H1 (cell line): ENCODE results near the gene CREB3. TPM values are rescaled to one million over a fixed set of nuclear protein-coding genes. Genes with fewer than 3 reads are reported as not detected.

Source experiments
- CTCF ChIA-PET: fragments of 300-600 bp; sonication (Branson Sonifier 250); formaldehyde crosslinking; loops from one replicate; lab custom pipeline; 2021; ENCODE audit not compliant: partially characterized antibody; lab: Charles Lee
- POLR2A ChIA-PET: fragments of 300-600 bp; sonication (Branson Sonifier 250); formaldehyde crosslinking; loops from one replicate; lab custom pipeline; 2021; ENCODE audit warnings: inconsistent platforms; ENCODE audit not compliant: partially characterized antibody; lab: Charles Lee
- DNase-seq, 2 experiments: peaks; one replicate each; pipeline versions ENCODE4 v3.0.0 to v3.0.0-alpha.2; 2010 to 2022; ENCODE audit warnings: low spot score in 2 of 2, low read depth in 1 of 2, mixed read lengths in 1 of 2
- FAIRE-seq: peaks from 2 replicates; lab custom pipeline; 2011; peaks lifted over from hg19 to GRCh38; lab: Jason Lieb, UNC
- H2AFZ ChIP-seq: 2 replicates; pipeline ENCODE4 v1.8.1; 2012; ENCODE audit warnings: low read length, inconsistent platforms
- H2AK5ac ChIP-seq: 2 replicates; pipeline ENCODE4 v1.6.1; 2013; ENCODE audit warnings: low read depth, low read length
- H2BK120ac ChIP-seq: replicated peaks from 2 replicates; pipeline ENCODE3; 2013; ENCODE audit warnings: low read depth, low read length, inconsistent platforms
- H2BK12ac ChIP-seq: 2 replicates; pipeline ENCODE4 v1.6.1; 2013; ENCODE audit warnings: low read depth, low read length
- H2BK15ac ChIP-seq: 2 replicates; pipeline ENCODE4 v1.6.1; 2013; ENCODE audit warnings: low read length
- H2BK20ac ChIP-seq: 2 replicates; pipeline ENCODE4 v1.6.1; 2013; ENCODE audit warnings: low read length
- H2BK5ac ChIP-seq: 2 replicates; pipeline ENCODE4 v1.6.1; 2013; ENCODE audit warnings: low read depth, low read length
- H3K14ac ChIP-seq: 2 replicates; pipeline ENCODE4 v1.6.1; 2013; ENCODE audit warnings: inconsistent platforms; ENCODE audit not compliant: insufficient read length
- H3K18ac ChIP-seq: 2 replicates; pipeline ENCODE4 v1.6.1; 2013; ENCODE audit warnings: low read length; ENCODE audit errors: extremely low read depth
- H3K23ac ChIP-seq: 2 replicates; pipeline ENCODE4 v1.6.1; 2013; ENCODE audit warnings: inconsistent platforms; ENCODE audit not compliant: insufficient read length
- H3K23me2 ChIP-seq: 2 replicates; pipeline ENCODE4 v1.6.1; 2013; ENCODE audit warnings: low read depth, low read length
- H3K27ac ChIP-seq: 2 replicates; pipeline ENCODE4 v1.6.1; 2011; ENCODE audit warnings: low read depth, low read length, inconsistent platforms
- H3K27me3 ChIP-seq, 4 experiments: replicated peaks in 1 of 4; 1 replicate in 1 of 4; 2 replicates in 3 of 4; pipeline versions ENCODE4 v1.6.1 to v1.8.1; 2011 to 2013; ENCODE audit warnings: low read length in 3 of 4, mild to moderate bottlenecking in 3 of 4, inconsistent platforms in 2 of 4, mixed read lengths in 2 of 4, moderate library complexity in 1 of 4; ENCODE audit not compliant: control insufficient read depth in 3 of 4, insufficient read depth in 3 of 4; ENCODE audit errors: extremely low read depth in 1 of 4
- H3K36me3 ChIP-seq, 4 experiments: 2 replicates each; pipeline versions ENCODE4 v1.6.1 to v1.8.1; 2011 to 2013; ENCODE audit warnings: mild to moderate bottlenecking in 4 of 4, low read length in 3 of 4, moderate library complexity in 2 of 4, control low read depth in 1 of 4, inconsistent platforms in 1 of 4; ENCODE audit not compliant: insufficient read depth in 4 of 4, control insufficient read depth in 2 of 4
- H3K4ac ChIP-seq: replicated peaks from 2 replicates; pipeline ENCODE3; 2013; ENCODE audit warnings: low read length, low read depth, mixed read lengths, inconsistent platforms; ENCODE audit not compliant: insufficient read length
- H3K4me1 ChIP-seq, 4 experiments: replicated peaks in 1 of 4; 1 replicate in 1 of 4; 2 replicates in 3 of 4; pipeline versions ENCODE4 v1.6.1 to v1.8.1; 2011 to 2013; ENCODE audit warnings: low read length in 3 of 4, inconsistent platforms in 2 of 4, mixed read lengths in 1 of 4; ENCODE audit not compliant: insufficient read depth in 4 of 4, control insufficient read depth in 3 of 4
- H3K4me2 ChIP-seq, 2 experiments: 2 replicates each; pipeline versions ENCODE4 v1.6.1 to v1.8.1; 2011 to 2013; ENCODE audit warnings: low read depth in 2 of 2, low read length in 2 of 2, control low read depth in 1 of 2, inconsistent platforms in 1 of 2, mild to moderate bottlenecking in 1 of 2; ENCODE audit not compliant: insufficient read depth in 1 of 2
- H3K4me3 ChIP-seq, 4 experiments: fragments of 200-600, 300-600 bp in 1 of 4; sonication (generic), shearing (Covaris generic), sonication (Bioruptor Twin) in 1 of 4; 2 replicates each; pipeline versions ENCODE4 v1.5.1 to v1.8.1; 2011 to 2016; ENCODE audit warnings: low read length in 4 of 4, low read depth in 3 of 4, control low read depth in 2 of 4, inconsistent platforms in 2 of 4, mild to moderate bottlenecking in 2 of 4, mixed read lengths in 1 of 4, moderate library complexity in 1 of 4; ENCODE audit not compliant: insufficient read depth in 2 of 4; ENCODE audit errors: extremely low read depth in 1 of 4
- H3K56ac ChIP-seq: replicated peaks from 2 replicates; pipeline ENCODE3; 2013; ENCODE audit warnings: low read depth, mild to moderate bottlenecking, mixed read lengths, low read length, inconsistent platforms; ENCODE audit not compliant: insufficient read length
- H3K79me1 ChIP-seq: 2 replicates; pipeline ENCODE4 v1.6.1; 2013; ENCODE audit warnings: low read depth, low read length, control low read depth
- H3K79me2 ChIP-seq, 2 experiments: 2 replicates each; pipeline versions ENCODE4 v1.6.1 to v1.8.1; 2012 to 2013; ENCODE audit warnings: low read length in 2 of 2, mild to moderate bottlenecking in 2 of 2, inconsistent platforms in 1 of 2; ENCODE audit not compliant: insufficient read depth in 2 of 2, control insufficient read depth in 1 of 2
- H3K9ac ChIP-seq, 4 experiments: replicated peaks in 1 of 4; 1 replicate in 1 of 4; 2 replicates in 3 of 4; pipeline versions ENCODE4 v1.6.1 to v1.8.1; 2011 to 2013; ENCODE audit warnings: low read depth in 3 of 4, low read length in 3 of 4, control low read depth in 2 of 4, mild to moderate bottlenecking in 2 of 4, moderate library complexity in 2 of 4, inconsistent platforms in 1 of 4; ENCODE audit errors: extremely low read depth in 1 of 4
- H3K9me3 ChIP-seq, 2 experiments: 2 replicates each; pipeline versions ENCODE4 v1.6.1 to v1.8.1; 2012 to 2013; ENCODE audit warnings: mild to moderate bottlenecking in 2 of 2, moderate library complexity in 2 of 2, control low read depth in 1 of 2, inconsistent platforms in 1 of 2, low read depth in 1 of 2, low read length in 1 of 2, mixed read lengths in 1 of 2; ENCODE audit not compliant: insufficient read depth in 2 of 2
- H4K20me1 ChIP-seq, 2 experiments: replicated peaks in 1 of 2; 2 replicates each; pipeline versions ENCODE3 to v1.8.1; 2011 to 2013; ENCODE audit warnings: inconsistent platforms in 2 of 2, low read length in 2 of 2, mild to moderate bottlenecking in 1 of 2; ENCODE audit not compliant: insufficient read depth in 2 of 2, control insufficient read depth in 1 of 2
- H4K5ac ChIP-seq: 2 replicates; pipeline ENCODE4 v1.6.1; 2013; ENCODE audit warnings: low read length, low read depth, mixed read lengths, inconsistent platforms; ENCODE audit not compliant: insufficient read length
- H4K8ac ChIP-seq: 2 replicates; pipeline ENCODE4 v1.8.0; 2013; ENCODE audit warnings: mild to moderate bottlenecking, moderate library complexity, low read length, inconsistent platforms; ENCODE audit not compliant: insufficient read depth; ENCODE audit errors: extremely low read depth
- H4K91ac ChIP-seq: replicated peaks from 2 replicates; pipeline ENCODE3; 2013; ENCODE audit warnings: low read length, mixed read lengths, inconsistent platforms; ENCODE audit not compliant: insufficient read length
- BRCA1 ChIP-seq: IDR thresholded peaks from 2 replicates; pipeline ENCODE4 v1.6.1; 2012; ENCODE audit warnings: low read depth, low read length, improper control_type of control experiment
- CREB1 ChIP-seq: IDR thresholded peaks from 2 replicates; pipeline ENCODE4 v1.6.1; 2012; ENCODE audit warnings: inconsistent platforms
- EP300 ChIP-seq, 2 experiments: IDR thresholded peaks; 1 replicate in 1 of 2; 2 replicates in 1 of 2; pipeline ENCODE4 v1.6.1; 2011 to 2012; ENCODE audit warnings: low read depth in 2 of 2, low read length in 2 of 2, mild to moderate bottlenecking in 2 of 2, borderline replicate concordance in 1 of 2, inconsistent platforms in 1 of 2, moderate library complexity in 1 of 2
- EZH2 ChIP-seq: fragments of 200-600 bp; sonication (generic); IDR thresholded peaks from 2 replicates; pipeline ENCODE4 v1.7.1; 2012; ENCODE audit warnings: low read depth, mild to moderate bottlenecking, moderate library complexity, low read length, inconsistent platforms; ENCODE audit not compliant: severe bottlenecking
- KDM1A ChIP-seq: fragments of 200-600, 300-600 bp; sonication (generic); IDR thresholded peaks from 2 replicates; pipeline ENCODE4 v1.7.1; 2016; ENCODE audit warnings: mild to moderate bottlenecking, low read length, borderline replicate concordance
- NRF1 ChIP-seq: IDR thresholded peaks from 2 replicates; pipeline ENCODE4 v1.6.1; 2011; ENCODE audit warnings: mild to moderate bottlenecking, low read depth, low read length, improper control_type of control experiment
- POLR2A ChIP-seq, 2 experiments: IDR thresholded peaks; 1 replicate in 1 of 2; 2 replicates in 1 of 2; pipeline ENCODE4 v1.6.1; 2011; ENCODE audit warnings: low read depth in 2 of 2, low read length in 2 of 2, mild to moderate bottlenecking in 2 of 2; ENCODE audit errors: control extremely low read depth in 1 of 2
- POU5F1 ChIP-seq: IDR thresholded peaks from 2 replicates; pipeline ENCODE4 v1.6.1; 2011; ENCODE audit warnings: low read depth, mild to moderate bottlenecking, low read length, moderate library complexity
- RBBP5 ChIP-seq: IDR thresholded peaks from 2 replicates; pipeline ENCODE4 v1.7.1; 2012; ENCODE audit warnings: low read depth, mild to moderate bottlenecking, inconsistent platforms, low read length, moderate library complexity, borderline replicate concordance
- TCF12 ChIP-seq: IDR thresholded peaks from 2 replicates; pipeline ENCODE4 v1.6.1; 2011; ENCODE audit warnings: low read depth, mild to moderate bottlenecking, low read length
- WGBS, 2 experiments: shearing (Covaris generic) in 1 of 2; methylation state at CpG; one replicate each; pipeline versions ENCODE4 v1.1.6 to v1.1.7; 2013 to 2015; ENCODE audit warnings: low lambda C conversion rate in 2 of 2, mixed read lengths in 2 of 2, inconsistent platforms in 1 of 2, low coverage in 1 of 2, missing lambda C conversion rate in 1 of 2; ENCODE audit not compliant: insufficient replicate concordance in 2 of 2, insufficient coverage in 1 of 2, insufficient read length in 1 of 2; ENCODE audit errors: extremely low coverage in 1 of 2, missing lambda C conversion rate in 1 of 2; 5-methylcytosine and 5-hydroxymethylcytosine counted together
- polyA plus RNA-seq, 7 experiments: library from polyadenylated mRNA; depleted of rRNA in 3 of 7; stranded (reverse) in 5 of 7; unstranded in 2 of 7; fragments of >200 nt in 5 of 7; fragments of 200-250 nt in 2 of 7; gene quantifications; 1 replicate in 5 of 7; 2 replicates in 1 of 7; 4 replicates in 1 of 7; pipeline versions ENCODE4 v1.2.1 to v1.2.3, GENCODE V29; 2011 to 2013; ENCODE audit warnings: missing spikeins in 2 of 7, mixed read lengths in 2 of 7
- total RNA-seq: library from RNA; stranded (reverse); fragmentation: NEBNext Ultra II Directional; extraction: Animal tissue kit (Norgen Biotek cat#: 25700); gene quantifications from 2 replicates; pipeline ENCODE4 v1.2.1, GENCODE V29; 2021

CREB3 gene
- total and polyA plus RNA-seq, 2 of the 8 experiments (the other 6 are each of a cell fraction or from before 2014, with no cell fraction given): 24.4 to 25.7 TPM

DNA sequence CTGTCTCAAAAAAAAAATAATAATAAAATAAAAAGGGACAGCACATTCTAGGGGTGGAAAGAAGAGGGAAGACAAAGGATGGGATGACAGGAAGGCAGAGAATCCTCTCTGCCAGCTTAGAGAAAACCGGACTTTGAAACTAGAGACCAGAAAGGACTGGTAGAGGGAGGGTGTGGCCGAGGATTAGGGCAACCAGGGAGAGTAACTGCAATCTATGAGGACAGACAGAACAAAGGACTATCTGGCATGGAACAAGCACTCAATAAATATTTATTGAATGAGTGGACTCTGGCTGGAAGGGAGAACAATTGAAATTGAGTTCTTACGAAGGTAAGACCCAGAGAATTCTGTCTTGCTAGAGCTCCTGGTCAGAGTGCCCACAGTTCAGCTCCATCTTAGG lies 14.1 kb downstream of the CREB3 start:
- Histone ChIP-seq H3K27me3 (no peaks in the 10 kb centered on the region), H3K23me2 (peaks cover 11% of the 10 kb centered on the region), H3K9me3 (no peaks in the 10 kb centered on the region), H3K4ac (no peak overlapping the region), H3K18ac (no peak overlapping the region), H3K79me1 (peaks cover 13% of the 10 kb centered on the region; the same call in 1 of the 2 replicates), H4K8ac (no peak overlapping the region), H2BK15ac (no peak overlapping the region), H2BK5ac (no peak overlapping the region), H2AK5ac (no peak overlapping the region), H3K23ac (no peak overlapping the region), H3K36me3 (peaks cover 9 to 38% (median 28%) of the 10 kb centered on the region in 4 experiments; a peak in 7 of 8 replicates), H2BK20ac (no peak overlapping the region), H3K14ac (no peak overlapping the region), H3K79me2 (peaks cover 21 to 41% of the 10 kb centered on the region in 2 experiments), H4K20me1 (peaks cover 14 to 29% of the 10 kb centered on the region in 2 experiments), H4K91ac (no peak overlapping the region), H3K4me3 (peak overlapping the region; percentile 88 to 98 (median 94); a peak in 5 of 8 replicates), H2AFZ (no peak overlapping the region), H3K9ac (no peak overlapping the region; a peak in 1 of 7 replicates), H2BK12ac (no peak overlapping the region), H3K4me1 (peaks cover 0 to 19% (median 5%) of the 10 kb centered on the region in 4 experiments; a peak in 5 of 7 replicates), H3K27ac (no peak overlapping the region), H2BK120ac (no peak overlapping the region), H3K4me2 (peak overlapping the region; percentile 98 to 99), H3K56ac (no peak overlapping the region), H4K5ac (no peak overlapping the region)
- TF ChIP-seq KDM1A (no peak), TCF12 (no peak), RBBP5 (no peak), CREB1 (no peak), BRCA1 (no peak), EZH2 (no peak), POLR2A (IDR thresholded peaks at IDR 0.05; ENCODE audit: control extremely low read depth in 1 of 2, low read depth in 2 of 2, low read length in 2 of 2) (no peak), EP300 (IDR thresholded peaks at IDR 0.05; ENCODE audit: borderline replicate concordance in 1 of 2, low read depth in 2 of 2, low read length in 2 of 2) (no peak), NRF1 (no peak), POU5F1 (no peak)
- ChIA-PET CTCF (interaction anchor here (1.1 to 7.2 kb wide), 5 partner anchors 11 to 100 kb away, joined by 4 to 87 read pairs (median 6); partner anchors contain the start of genes CREB3 and TLN1), POLR2A (interaction anchor here (0.8 to 7.0 kb wide), 7 partner anchors 7 to 42 kb away, joined by 3 to 59 read pairs (median 5); partner anchors contain the start of genes CREB3 and TLN1)
- FAIRE-seq (no peak), DNase-seq (no peak)
- 81% methylated on average over 3 of the region's 3 CpGs; no CpG with 5 or more reads in 1 of the 2 experiments for WGBS, 2 experiments
